Neutrophil (primary cell): ENCODE results near the gene LAMB3.

Source experiments
- H3K27ac ChIP-seq: fragments of 200-600 bp; sonication (generic); 2 replicates; pipeline ENCODE4 v1.5.1; 2016; ENCODE audit warnings: mild to moderate bottlenecking, moderate library complexity
- H3K27me3 ChIP-seq: fragments of 200-600 bp; sonication (generic); 2 replicates; pipeline ENCODE4 v1.6.0; 2016; ENCODE audit warnings: mild to moderate bottlenecking
- H3K36me3 ChIP-seq: fragments of 200-600 bp; sonication (generic); 2 replicates; pipeline ENCODE4 v1.5.1; 2017
- H3K4me1 ChIP-seq, 2 experiments: fragments of 200-600 bp in 1 of 2; sonication (generic) in 1 of 2; 1 replicate in 1 of 2; 2 replicates in 1 of 2; pipeline versions ENCODE4 v1.5.1 to v1.6.1; 2013 to 2016; ENCODE audit warnings: low read depth in 1 of 2, low read length in 1 of 2, mild to moderate bottlenecking in 1 of 2, moderate library complexity in 1 of 2; ENCODE audit not compliant: control insufficient read depth in 1 of 2, insufficient read depth in 1 of 2
- H3K4me3 ChIP-seq, 2 experiments: fragments of 200-600 bp in 1 of 2; sonication (generic) in 1 of 2; 1 replicate in 1 of 2; 2 replicates in 1 of 2; pipeline ENCODE4 v1.5.1; 2013 to 2016; ENCODE audit warnings: low read depth in 1 of 2, low read length in 1 of 2, mild to moderate bottlenecking in 1 of 2, moderate library complexity in 1 of 2
- H3K9me3 ChIP-seq: fragments of 200-600 bp; sonication (generic); 2 replicates; pipeline ENCODE4 v1.5.1; 2016
- CTCF ChIP-seq: fragments of 200-600 bp; sonication (generic); IDR thresholded peaks from 2 replicates; pipeline ENCODE4 v1.5.1; 2016; ENCODE audit warnings: antibody characterized with exemption

Gene LAMB3

GRCh38 chr1:209587789-209588188 is 64.4 kb downstream of the LAMB3 start:
- peaks cover 0 to 12% of the 10 kb centered on the region in 2 experiments for H3K4me1 ChIP-seq
- H3K27me3 ChIP-seq = peaks cover 96% of the 10 kb centered on the region
- H3K27ac ChIP-seq = no peak overlapping the region
- H3K36me3 ChIP-seq = no peaks in the 10 kb centered on the region
- no peaks in the 10 kb centered on the region for H3K9me3 ChIP-seq
- H3K4me3 ChIP-seq = no peak overlapping the region
- no peak for TF ChIP-seq CTCF

- H3K4me1 ChIP-seq = peaks cover 0 to 12% of the 10 kb centered on the region in 2 experiments
- H3K27ac ChIP-seq = no peak overlapping the region
- H3K9me3 ChIP-seq = no peaks in the 10 kb centered on the region
- H3K27me3 ChIP-seq = peaks cover 100% of the 10 kb centered on the region
- H3K36me3 ChIP-seq = no peaks in the 10 kb centered on the region
- TF ChIP-seq CTCF = no peak
- peak overlapping the region in 1 of 2 experiments; percentile 20 for H3K4me3 ChIP-seq
Measured at GRCh38 chr1:209586221-209586740, 65.9 kb downstream of the LAMB3 start.

- Histone ChIP-seq H3K27me3 (peaks cover 100% of the 10 kb centered on the region), H3K4me1 (peaks cover 0 to 12% of the 10 kb centered on the region in 2 experiments), H3K36me3 (no peaks in the 10 kb centered on the region), H3K4me3 (no peak overlapping the region), H3K27ac (no peak overlapping the region), H3K9me3 (no peaks in the 10 kb centered on the region)
- no peak for TF ChIP-seq CTCF
Measured at GRCh38 chr1:209585672-209586071, 66.6 kb downstream of the LAMB3 start.

- no peak for TF ChIP-seq CTCF
Measured at GRCh38 chr1:209585197-209585596, 67.0 kb downstream of the LAMB3 start.

GRCh38 chr1:209584231-209584672 is 68.0 kb downstream of the LAMB3 start:
- no peaks in the 10 kb centered on the region for H3K9me3 ChIP-seq
- H3K27ac ChIP-seq = no peak overlapping the region
- no peak for TF ChIP-seq CTCF
- no peak overlapping the region for H3K4me3 ChIP-seq
- H3K27me3 ChIP-seq = peaks cover 100% of the 10 kb centered on the region
- H3K4me1 ChIP-seq = peaks cover 0 to 12% of the 10 kb centered on the region in 2 experiments
- H3K36me3 ChIP-seq = no peaks in the 10 kb centered on the region

More at GRCh38 chr1:209585197-209585596, 67.0 kb downstream of the LAMB3 start:
- peaks cover 0 to 12% of the 10 kb centered on the region in 2 experiments for H3K4me1 ChIP-seq
- H3K27ac ChIP-seq = no peak overlapping the region
- H3K36me3 ChIP-seq = no peaks in the 10 kb centered on the region
- H3K27me3 ChIP-seq = peaks cover 100% of the 10 kb centered on the region
- H3K4me3 ChIP-seq = no peak overlapping the region
- no peaks in the 10 kb centered on the region for H3K9me3 ChIP-seq
